ENCODE measurements around the gene ZCWPW1. TPM values are rescaled to one million over a fixed set of nuclear protein-coding genes. Genes with fewer than 3 reads are reported as not detected.

ZCWPW1 gene
- total and polyA plus RNA-seq, 2 experiments from 2014 or later, result 0.59 to 2.7 TPM

DNA sequence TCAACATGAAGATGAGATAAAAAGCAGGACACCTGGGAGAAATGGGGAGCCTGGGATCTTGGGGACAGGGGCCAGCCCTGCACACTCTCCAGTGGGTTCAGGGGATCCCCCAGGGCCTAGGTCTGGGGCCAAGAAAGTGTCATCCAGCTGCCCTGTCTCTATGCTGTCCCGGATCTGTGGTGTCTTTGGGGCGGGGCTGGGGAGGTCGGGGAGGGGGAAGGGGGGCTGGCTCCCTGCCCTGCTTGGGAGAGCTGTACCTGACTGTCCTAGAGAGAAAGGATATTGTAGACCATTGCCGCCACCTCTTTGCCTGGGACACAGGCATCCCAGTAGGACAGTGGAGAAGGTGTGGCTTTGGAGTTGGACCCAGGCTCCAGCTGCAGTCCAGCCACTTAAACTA lies 42.5 kb upstream of the ZCWPW1 start:
- H3K4me2 ChIP-seq, result no peak overlapping the region
- Mint-ChIP-seq H3K4me1 (peaks cover 22% of the 10 kb centered on the region), H3K36me3 (ENCODE audit: low read depth) (peaks cover 5% of the 10 kb centered on the region; the same call in 1 of the 3 replicates), H3K4me3 (no peak overlapping the region), H3K27ac (no peak overlapping the region), H3K9me3 (no peaks in the 10 kb centered on the region; the same call in 2 of the 3 replicates), H3K27me3 (ENCODE audit: insufficient read depth, low read depth, poor library complexity) (peaks cover 6% of the 10 kb centered on the region)
- H3K9me2 ChIP-seq (ENCODE audit: insufficient read depth), result no peaks in the 10 kb centered on the region
- H3K4me1 ChIP-seq (ENCODE audit: insufficient read depth), result peaks cover 8% of the 10 kb centered on the region
- H3K27ac ChIP-seq (ENCODE audit: low read depth), result no peak overlapping the region
- ATAC-seq, result no peak
- H3F3A ChIP-seq (replicated peaks; ENCODE audit: low read depth), result no peaks in the 10 kb centered on the region; the same call in 1 of the 2 replicates
- no peak for DNase-seq (ENCODE audit: low spot score)
- H3K27me3 ChIP-seq (ENCODE audit: insufficient read depth), result no peaks in the 10 kb centered on the region
- H3K79me2 ChIP-seq (replicated peaks; ENCODE audit: insufficient read depth), result no peaks in the 10 kb centered on the region
- no peak for TF ChIP-seq EZH2phosphoT487 (IDR thresholded peaks at IDR 0.05; ENCODE audit: unreplicated experiment)
- TF ChIP-seq POLR2AphosphoS5 (IDR thresholded peaks at IDR 0.05; ENCODE audit: low read depth), result no peak
- H3K36me3 ChIP-seq (ENCODE audit: insufficient read depth), result no peaks in the 10 kb centered on the region; the same call in 1 of the 2 replicates
- peaks cover 3% of the 10 kb centered on the region; the same call in 1 of the 2 replicates for H4K20me1 ChIP-seq (replicated peaks; ENCODE audit: insufficient read depth)
- H3K4me3 ChIP-seq, result no peak overlapping the region
- no peak overlapping the region for H2AFZ ChIP-seq

DNA sequence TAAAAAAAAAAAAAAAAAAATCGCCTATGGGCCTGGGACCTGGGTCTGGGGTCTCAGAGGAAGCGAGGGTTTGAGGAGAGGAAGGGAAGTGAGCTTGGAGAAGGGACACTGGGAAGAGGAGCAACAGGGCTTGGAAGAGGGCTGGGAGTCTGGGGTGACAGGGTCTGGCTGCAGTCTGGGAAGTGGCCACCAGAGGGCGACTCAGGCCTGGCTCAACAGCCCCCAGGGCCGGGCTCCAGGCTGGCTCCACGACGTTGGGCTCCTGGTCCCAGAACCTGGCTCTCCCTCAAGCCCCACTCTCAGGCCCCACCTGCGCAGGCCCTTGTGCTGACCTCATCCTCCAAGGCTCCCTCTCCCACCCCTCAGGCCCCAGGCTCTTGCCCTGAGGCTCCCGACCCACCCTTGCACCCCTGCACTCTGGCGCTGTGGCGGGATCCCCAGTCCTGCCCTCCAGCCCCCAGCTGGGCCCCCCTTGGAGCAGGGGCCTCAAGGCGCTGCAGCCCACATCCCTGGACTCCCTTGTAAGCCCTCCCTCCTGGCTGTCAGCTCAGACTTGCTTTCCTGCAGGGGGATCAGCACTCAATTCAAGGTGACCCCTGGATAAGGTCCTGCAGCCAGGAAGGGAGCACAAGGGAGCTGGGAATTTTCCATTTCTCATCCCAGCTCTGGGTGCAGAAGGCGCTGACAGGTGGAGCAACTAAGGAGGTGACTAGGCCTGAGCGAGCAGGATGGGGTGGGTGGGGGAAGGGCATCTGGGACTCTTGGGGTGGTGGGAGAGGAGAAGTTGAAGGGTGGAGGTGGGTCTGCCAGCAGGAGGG lies 40.9 kb upstream of the ZCWPW1 start:
- H3K27ac Mint-ChIP-seq, result no peak overlapping the region
- peaks cover 5% of the 10 kb centered on the region; the same call in 1 of the 3 replicates for H3K36me3 Mint-ChIP-seq (ENCODE audit: low read depth)
- Histone ChIP-seq H2AFZ (no peak overlapping the region), H3K27me3 (ENCODE audit: insufficient read depth) (no peaks in the 10 kb centered on the region), H3K4me2 (no peak overlapping the region), H3K4me1 (ENCODE audit: insufficient read depth) (peaks cover 4% of the 10 kb centered on the region; the same call in 1 of the 2 replicates), H3K4me3 (0 out of 2 replicates have a peak overlapping the region, but pooled peaks have one; percentile 23), H3K27ac (ENCODE audit: low read depth) (no peak overlapping the region), H4K20me1 (replicated peaks; ENCODE audit: insufficient read depth) (peaks cover 3% of the 10 kb centered on the region; the same call in 1 of the 2 replicates), H3F3A (replicated peaks; ENCODE audit: low read depth) (no peaks in the 10 kb centered on the region; the same call in 1 of the 2 replicates), H3K9me2 (ENCODE audit: insufficient read depth) (no peaks in the 10 kb centered on the region), H3K36me3 (ENCODE audit: insufficient read depth) (no peaks in the 10 kb centered on the region; the same call in 1 of the 2 replicates), H3K79me2 (replicated peaks; ENCODE audit: insufficient read depth) (no peaks in the 10 kb centered on the region)
- H3K4me1 Mint-ChIP-seq, result peaks cover 13% of the 10 kb centered on the region; the same call in 2 of the 3 replicates
- no peak overlapping the region; the same call in 2 of the 3 replicates for H3K4me3 Mint-ChIP-seq
- DNase-seq (ENCODE audit: low spot score) (peak; percentile 92), ATAC-seq (peak; percentile 85)
- peaks cover 4% of the 10 kb centered on the region for H3K27me3 Mint-ChIP-seq (ENCODE audit: insufficient read depth, low read depth, poor library complexity)
- TF ChIP-seq, protein P1, sequence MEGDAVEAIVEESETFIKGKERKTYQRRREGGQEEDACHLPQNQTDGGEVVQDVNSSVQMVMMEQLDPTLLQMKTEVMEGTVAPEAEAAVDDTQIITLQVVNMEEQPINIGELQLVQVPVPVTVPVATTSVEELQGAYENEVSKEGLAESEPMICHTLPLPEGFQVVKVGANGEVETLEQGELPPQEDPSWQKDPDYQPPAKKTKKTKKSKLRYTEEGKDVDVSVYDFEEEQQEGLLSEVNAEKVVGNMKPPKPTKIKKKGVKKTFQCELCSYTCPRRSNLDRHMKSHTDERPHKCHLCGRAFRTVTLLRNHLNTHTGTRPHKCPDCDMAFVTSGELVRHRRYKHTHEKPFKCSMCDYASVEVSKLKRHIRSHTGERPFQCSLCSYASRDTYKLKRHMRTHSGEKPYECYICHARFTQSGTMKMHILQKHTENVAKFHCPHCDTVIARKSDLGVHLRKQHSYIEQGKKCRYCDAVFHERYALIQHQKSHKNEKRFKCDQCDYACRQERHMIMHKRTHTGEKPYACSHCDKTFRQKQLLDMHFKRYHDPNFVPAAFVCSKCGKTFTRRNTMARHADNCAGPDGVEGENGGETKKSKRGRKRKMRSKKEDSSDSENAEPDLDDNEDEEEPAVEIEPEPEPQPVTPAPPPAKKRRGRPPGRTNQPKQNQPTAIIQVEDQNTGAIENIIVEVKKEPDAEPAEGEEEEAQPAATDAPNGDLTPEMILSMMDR (conservative IDR thresholded peaks at IDR 0.05; ENCODE audit: low read depth in 2 of 2), result peak; percentile 75 to 97
- TF ChIP-seq, protein P2, sequence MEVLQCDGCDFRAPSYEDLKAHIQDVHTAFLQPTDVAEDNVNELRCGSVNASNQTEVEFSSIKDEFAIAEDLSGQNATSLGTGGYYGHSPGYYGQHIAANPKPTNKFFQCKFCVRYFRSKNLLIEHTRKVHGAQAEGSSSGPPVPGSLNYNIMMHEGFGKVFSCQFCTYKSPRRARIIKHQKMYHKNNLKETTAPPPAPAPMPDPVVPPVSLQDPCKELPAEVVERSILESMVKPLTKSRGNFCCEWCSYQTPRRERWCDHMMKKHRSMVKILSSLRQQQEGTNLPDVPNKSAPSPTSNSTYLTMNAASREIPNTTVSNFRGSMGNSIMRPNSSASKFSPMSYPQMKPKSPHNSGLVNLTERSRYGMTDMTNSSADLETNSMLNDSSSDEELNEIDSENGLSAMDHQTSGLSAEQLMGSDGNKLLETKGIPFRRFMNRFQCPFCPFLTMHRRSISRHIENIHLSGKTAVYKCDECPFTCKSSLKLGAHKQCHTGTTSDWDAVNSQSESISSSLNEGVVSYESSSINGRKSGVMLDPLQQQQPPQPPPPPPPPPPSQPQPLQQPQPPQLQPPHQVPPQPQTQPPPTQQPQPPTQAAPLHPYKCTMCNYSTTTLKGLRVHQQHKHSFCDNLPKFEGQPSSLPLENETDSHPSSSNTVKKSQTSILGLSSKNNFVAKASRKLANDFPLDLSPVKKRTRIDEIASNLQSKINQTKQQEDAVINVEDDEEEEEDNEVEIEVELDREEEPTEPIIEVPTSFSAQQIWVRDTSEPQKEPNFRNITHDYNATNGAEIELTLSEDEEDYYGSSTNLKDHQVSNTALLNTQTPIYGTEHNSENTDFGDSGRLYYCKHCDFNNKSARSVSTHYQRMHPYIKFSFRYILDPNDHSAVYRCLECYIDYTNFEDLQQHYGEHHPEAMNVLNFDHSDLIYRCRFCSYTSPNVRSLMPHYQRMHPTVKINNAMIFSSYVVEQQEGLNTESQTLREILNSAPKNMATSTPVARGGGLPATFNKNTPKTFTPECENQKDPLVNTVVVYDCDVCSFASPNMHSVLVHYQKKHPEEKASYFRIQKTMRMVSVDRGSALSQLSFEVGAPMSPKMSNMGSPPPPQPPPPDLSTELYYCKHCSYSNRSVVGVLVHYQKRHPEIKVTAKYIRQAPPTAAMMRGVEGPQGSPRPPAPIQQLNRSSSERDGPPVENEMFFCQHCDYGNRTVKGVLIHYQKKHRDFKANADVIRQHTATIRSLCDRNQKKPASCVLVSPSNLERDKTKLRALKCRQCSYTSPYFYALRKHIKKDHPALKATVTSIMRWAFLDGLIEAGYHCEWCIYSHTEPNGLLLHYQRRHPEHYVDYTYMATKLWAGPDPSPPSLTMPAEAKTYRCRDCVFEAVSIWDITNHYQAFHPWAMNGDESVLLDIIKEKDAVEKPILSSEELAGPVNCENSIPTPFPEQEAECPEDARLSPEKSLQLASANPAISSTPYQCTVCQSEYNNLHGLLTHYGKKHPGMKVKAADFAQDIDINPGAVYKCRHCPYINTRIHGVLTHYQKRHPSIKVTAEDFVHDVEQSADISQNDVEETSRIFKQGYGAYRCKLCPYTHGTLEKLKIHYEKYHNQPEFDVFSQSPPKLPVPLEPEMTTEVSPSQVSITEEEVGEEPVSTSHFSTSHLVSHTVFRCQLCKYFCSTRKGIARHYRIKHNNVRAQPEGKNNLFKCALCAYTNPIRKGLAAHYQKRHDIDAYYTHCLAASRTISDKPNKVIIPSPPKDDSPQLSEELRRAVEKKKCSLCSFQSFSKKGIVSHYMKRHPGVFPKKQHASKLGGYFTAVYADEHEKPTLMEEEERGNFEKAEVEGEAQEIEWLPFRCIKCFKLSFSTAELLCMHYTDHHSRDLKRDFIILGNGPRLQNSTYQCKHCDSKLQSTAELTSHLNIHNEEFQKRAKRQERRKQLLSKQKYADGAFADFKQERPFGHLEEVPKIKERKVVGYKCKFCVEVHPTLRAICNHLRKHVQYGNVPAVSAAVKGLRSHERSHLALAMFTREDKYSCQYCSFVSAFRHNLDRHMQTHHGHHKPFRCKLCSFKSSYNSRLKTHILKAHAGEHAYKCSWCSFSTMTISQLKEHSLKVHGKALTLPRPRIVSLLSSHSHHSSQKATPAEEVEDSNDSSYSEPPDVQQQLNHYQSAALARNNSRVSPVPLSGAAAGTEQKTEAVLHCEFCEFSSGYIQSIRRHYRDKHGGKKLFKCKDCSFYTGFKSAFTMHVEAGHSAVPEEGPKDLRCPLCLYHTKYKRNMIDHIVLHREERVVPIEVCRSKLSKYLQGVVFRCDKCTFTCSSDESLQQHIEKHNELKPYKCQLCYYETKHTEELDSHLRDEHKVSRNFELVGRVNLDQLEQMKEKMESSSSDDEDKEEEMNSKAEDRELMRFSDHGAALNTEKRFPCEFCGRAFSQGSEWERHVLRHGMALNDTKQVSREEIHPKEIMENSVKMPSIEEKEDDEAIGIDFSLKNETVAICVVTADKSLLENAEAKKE (CRISPR knock-in tag; IDR thresholded peaks at IDR 0.05), result no peak
- H3K9me3 Mint-ChIP-seq, result no peaks in the 10 kb centered on the region; the same call in 2 of the 3 replicates

Data from GM23338 (cell line).